Right lobe of liver (tissue), 6 donors: ENCODE data around the gene CRYAB. TPM values are rescaled to one million over a fixed set of nuclear protein-coding genes. Genes with fewer than 3 reads are reported as not detected.
"Not testable (repeated sequence)": the region's sequence is repeated elsewhere in the genome, so short reads cannot be mapped to it uniquely, and the experiment has no call there.

Source experiments
- ATAC-seq, 4 donors: fragments of 200-7000 bp; cut with Tn5 transposase; one replicate each; pipeline ENCODE4 v1.9.1; 2020; ENCODE audit warnings: mild to moderate bottlenecking in 4 of 4, moderate library complexity in 4 of 4
- DNase-seq, 3 donors: peaks; one replicate each; pipeline ENCODE4 v3.0.0-alpha.2; 2020
- H3K27ac ChIP-seq, 3 donors: fragments of 200-600 bp; one replicate each; pipeline ENCODE4 v1.8.0; 2022
- H3K27me3 ChIP-seq, 2 donors: fragments of 200-600 bp; one replicate each; pipeline ENCODE4 v1.8.0; 2022
- H3K36me3 ChIP-seq, 4 donors: fragments of 200-600 bp; sonication (generic) in 1 of 4; one replicate each; pipeline versions ENCODE4 v1.5.1 to v1.8.0; 2017 to 2022; ENCODE audit warnings: control low read depth in 1 of 4
- H3K4me1 ChIP-seq, 4 donors: fragments of 200-600 bp; sonication (generic) in 1 of 4; one replicate each; pipeline versions ENCODE4 v1.5.1 to v1.8.0; 2017 to 2022; ENCODE audit warnings: control low read depth in 1 of 4
- H3K4me3 ChIP-seq, 3 donors: fragments of 200-600 bp; one replicate each; pipeline ENCODE4 v1.8.0; 2022
- H3K9me3 ChIP-seq, 4 donors: fragments of 200-600 bp; sonication (generic) in 1 of 4; one replicate each; pipeline versions ENCODE4 v1.5.1 to v1.8.0; 2017 to 2022; ENCODE audit warnings: control low read depth in 1 of 4
- POLR2A ChIP-seq: fragments of 450-650 bp; IDR thresholded peaks from one replicate; pipeline ENCODE4 v1.6.1; 2017; ENCODE audit warnings: antibody characterized with exemption, mild to moderate bottlenecking
- WGBS: methylation state at CpG from one replicate; pipeline ENCODE4 v1.1.6; 2018; ENCODE audit warnings: low coverage, low lambda C conversion rate; ENCODE audit not compliant: insufficient coverage; ENCODE audit errors: missing lambda C conversion rate; 5-methylcytosine and 5-hydroxymethylcytosine counted together
- intact Hi-C, 2 donors: fragments of 100-400 bp; cut with DNase I; formaldehyde crosslinking; loops; one replicate each; pipeline versions ENCODE4 v1.11.2 to v1.14.1; 2022
- total RNA-seq, 6 experiments: library from RNA; depleted of rRNA in 2 of 6; stranded (reverse); fragments of >200 nt in 2 of 6; fragmentation: NEBNext Ultra II Directional in 3 of 6; extraction: Animal tissue kit (Norgen Biotek cat#: 25700) in 3 of 6; gene quantifications; one replicate each; pipeline versions ENCODE4 v1.1.0 to v1.2.4, GENCODE V29; 2016 to 2023
- TF ChIP-seq, protein P1 (sequence below), 4 donors: fragments of 200-600 bp in 3 of 4; fragments of 450-650 bp in 1 of 4; IDR thresholded peaks; one replicate each; pipeline versions ENCODE4 v1.5.1 to v1.8.0; 2016 to 2022; ENCODE audit warnings: antibody characterized with exemption in 4 of 4, mild to moderate bottlenecking in 2 of 4
- donor health status: DM: no; HTN: yes; CAD: no.
- donor health status: DM: no; HTN: no; CAD: no.
- donor health status: DM: no; HTN: no; CAD: no.
- donor health status: DM: no; HTN: yes; CAD: no.
- donor health status: DM: no; HTN: yes; CAD: no.

CRYAB gene
- total RNA-seq, 6 experiments from 2014 or later: 3.6 to 10.5 (median 6.7) TPM

GRCh38 chr11:111886844-111887243 is 24.7 kb downstream of the CRYAB start:
- ATAC-seq (no peak), DNase-seq (no peak)
- Histone ChIP-seq H3K27me3 (no peaks in the 10 kb centered on the region), H3K9me3 (no peaks in the 10 kb centered on the region), H3K4me3 (no peak overlapping the region), H3K27ac (no peak overlapping the region), H3K36me3 (no peaks in the 10 kb centered on the region), H3K4me1 (no peaks in the 10 kb centered on the region)
- 45% methylated on average over 2 of the region's 2 CpGs for WGBS
- TF ChIP-seq POLR2A: no peak
- TF ChIP-seq, protein P1, sequence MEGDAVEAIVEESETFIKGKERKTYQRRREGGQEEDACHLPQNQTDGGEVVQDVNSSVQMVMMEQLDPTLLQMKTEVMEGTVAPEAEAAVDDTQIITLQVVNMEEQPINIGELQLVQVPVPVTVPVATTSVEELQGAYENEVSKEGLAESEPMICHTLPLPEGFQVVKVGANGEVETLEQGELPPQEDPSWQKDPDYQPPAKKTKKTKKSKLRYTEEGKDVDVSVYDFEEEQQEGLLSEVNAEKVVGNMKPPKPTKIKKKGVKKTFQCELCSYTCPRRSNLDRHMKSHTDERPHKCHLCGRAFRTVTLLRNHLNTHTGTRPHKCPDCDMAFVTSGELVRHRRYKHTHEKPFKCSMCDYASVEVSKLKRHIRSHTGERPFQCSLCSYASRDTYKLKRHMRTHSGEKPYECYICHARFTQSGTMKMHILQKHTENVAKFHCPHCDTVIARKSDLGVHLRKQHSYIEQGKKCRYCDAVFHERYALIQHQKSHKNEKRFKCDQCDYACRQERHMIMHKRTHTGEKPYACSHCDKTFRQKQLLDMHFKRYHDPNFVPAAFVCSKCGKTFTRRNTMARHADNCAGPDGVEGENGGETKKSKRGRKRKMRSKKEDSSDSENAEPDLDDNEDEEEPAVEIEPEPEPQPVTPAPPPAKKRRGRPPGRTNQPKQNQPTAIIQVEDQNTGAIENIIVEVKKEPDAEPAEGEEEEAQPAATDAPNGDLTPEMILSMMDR (IDR thresholded peaks at IDR 0.05): no peak
- intact Hi-C loops: no loop called here

DNA sequence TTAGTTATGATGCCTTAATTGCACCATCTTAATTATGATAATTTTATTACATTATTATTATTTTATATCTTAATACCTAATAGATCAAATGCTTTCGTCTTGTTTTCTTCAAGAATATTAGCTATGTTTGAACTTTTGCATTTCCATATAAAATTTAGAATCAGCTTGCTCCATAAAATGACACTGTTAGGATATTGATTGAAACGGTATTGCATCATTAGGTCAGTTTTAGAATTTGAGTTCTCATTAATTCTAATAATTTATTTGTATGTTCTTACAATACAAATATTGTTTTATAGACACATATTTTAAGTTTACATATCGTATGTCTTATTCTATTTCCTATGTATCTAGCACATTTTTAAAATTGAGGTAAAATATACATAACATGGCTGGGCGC is 25.5 kb downstream of the CRYAB start:
- Histone ChIP-seq H3K9me3 (no peaks in the 10 kb centered on the region), H3K4me3 (no peak overlapping the region), H3K4me1 (no peaks in the 10 kb centered on the region), H3K27me3 (no peaks in the 10 kb centered on the region), H3K36me3 (no peaks in the 10 kb centered on the region), H3K27ac (no peak overlapping the region)
- ATAC-seq (no peak), DNase-seq (no peak)
- 62% methylated on average over 4 of the region's 4 CpGs for WGBS
- no peak for TF ChIP-seq POLR2A
- TF ChIP-seq, protein P1 (IDR thresholded peaks at IDR 0.05): no peak
- intact Hi-C loops: no loop called here

GRCh38 chr11:111885053-111885452 is 26.5 kb downstream of the CRYAB start:
- H3K4me1 ChIP-seq, H3K36me3 ChIP-seq, ATAC-seq, H3K27me3 ChIP-seq, H3K9me3 ChIP-seq, intact Hi-C loops, H3K4me3 ChIP-seq, H3K27ac ChIP-seq, DNase-seq: not testable (repeated sequence)
- 91% methylated on average over 4 of the region's 4 CpGs for WGBS

GRCh38 chr11:111882202-111882601 is 29.4 kb downstream of the CRYAB start:
- H3K9me3 ChIP-seq: no peaks in the 10 kb centered on the region
- no peak overlapping the region for H3K4me3 ChIP-seq
- H3K27ac ChIP-seq: no peak overlapping the region
- intact Hi-C loops: no loop called here
- TF ChIP-seq, protein P1 (IDR thresholded peaks at IDR 0.05): no peak
- no peak for TF ChIP-seq POLR2A
- ATAC-seq: no peak
- WGBS: 94% methylated on average over 5 of the region's 5 CpGs
- H3K36me3 ChIP-seq: no peaks in the 10 kb centered on the region
- no peaks in the 10 kb centered on the region for H3K27me3 ChIP-seq
- H3K4me1 ChIP-seq: peaks cover 0 to 6% (median 0%) of the 10 kb centered on the region in 4 donors
- no peak for DNase-seq

DNA sequence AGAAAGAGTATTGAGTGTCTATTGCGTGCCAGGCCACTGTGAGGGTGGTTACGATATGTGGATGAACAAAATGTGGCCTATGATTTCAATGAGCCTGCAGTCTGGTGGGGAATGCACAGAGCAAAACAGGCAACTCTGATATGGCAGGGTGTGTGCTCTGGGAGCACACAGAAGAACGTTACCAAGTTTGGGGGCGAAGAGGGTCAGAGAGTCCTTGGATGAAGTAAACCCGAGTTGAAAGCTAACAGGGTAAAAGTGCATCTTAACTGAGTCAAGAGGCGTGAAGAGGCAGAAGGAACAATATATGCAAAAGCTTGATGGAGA is 32.0 kb downstream of the CRYAB start:
- 21% methylated on average over 5 of the region's 6 CpGs for WGBS
- Histone ChIP-seq H3K27ac (peak overlapping the region; percentile 83 to 92 (median 91)), H3K4me1 (peaks cover 0 to 6% (median 0%) of the 10 kb centered on the region in 4 donors), H3K36me3 (no peaks in the 10 kb centered on the region), H3K27me3 (no peaks in the 10 kb centered on the region), H3K9me3 (no peaks in the 10 kb centered on the region), H3K4me3 (peak overlapping the region; percentile 50 to 63 (median 62))
- intact Hi-C loops: no loop called here
- no peak for DNase-seq
- no peak for ATAC-seq
- TF ChIP-seq, protein P1 (IDR thresholded peaks at IDR 0.05): no peak
- no peak for TF ChIP-seq POLR2A
